HL-60/S4 (cell line): ENCODE results near the gene MTMR2.
"Not testable (repeated sequence)": the region's sequence is repeated elsewhere in the genome, so short reads cannot be mapped to it uniquely, and the experiment has no call there.

Experiments used
- in situ Hi-C: fragments of 300-500 bp; cut with MboI; formaldehyde crosslinking; loops from 2 replicates; pipeline ENCODE4 v1.14.3; 2022; ENCODE audit warnings: low sequenced_read_pairs

Gene MTMR2

DNA sequence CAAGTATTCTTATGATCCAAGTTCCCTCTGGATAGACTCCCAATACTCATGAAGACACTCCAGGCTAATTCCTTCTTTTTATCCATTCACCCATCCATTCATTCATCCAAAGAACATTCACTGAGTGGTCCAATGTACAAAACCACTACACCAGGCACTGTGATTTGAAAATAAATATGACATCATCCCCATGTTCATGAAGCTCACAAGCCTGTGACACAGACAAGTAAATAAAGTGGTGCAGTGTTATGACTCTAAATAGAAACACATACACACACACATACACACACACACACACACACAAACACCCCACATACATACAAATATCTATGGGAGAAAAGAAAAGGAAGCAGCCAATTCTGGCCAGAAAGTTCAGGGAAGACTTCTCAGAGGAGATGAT lies 35.5 kb downstream of the MTMR2 start:
- in situ Hi-C loops = no loop called here

DNA sequence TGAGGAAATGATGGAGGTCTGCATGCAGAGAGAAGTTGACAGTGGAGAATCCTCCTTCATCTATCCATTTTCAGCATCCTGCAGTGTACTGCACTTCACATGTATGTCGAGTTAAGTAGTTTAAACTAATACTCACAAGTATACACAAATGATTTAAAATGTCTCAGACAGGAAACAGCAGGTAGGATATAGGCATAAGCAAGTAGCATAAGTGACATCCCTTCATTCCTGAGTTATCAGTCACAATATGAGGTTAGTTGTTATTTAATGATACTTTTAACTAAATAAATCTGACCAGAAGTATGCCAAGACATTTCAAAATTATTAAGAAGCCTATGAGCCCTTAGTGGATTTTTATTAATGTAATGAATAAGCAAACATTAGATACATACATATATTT lies 37.4 kb downstream of the MTMR2 start:
- in situ Hi-C loops = no loop called here

DNA sequence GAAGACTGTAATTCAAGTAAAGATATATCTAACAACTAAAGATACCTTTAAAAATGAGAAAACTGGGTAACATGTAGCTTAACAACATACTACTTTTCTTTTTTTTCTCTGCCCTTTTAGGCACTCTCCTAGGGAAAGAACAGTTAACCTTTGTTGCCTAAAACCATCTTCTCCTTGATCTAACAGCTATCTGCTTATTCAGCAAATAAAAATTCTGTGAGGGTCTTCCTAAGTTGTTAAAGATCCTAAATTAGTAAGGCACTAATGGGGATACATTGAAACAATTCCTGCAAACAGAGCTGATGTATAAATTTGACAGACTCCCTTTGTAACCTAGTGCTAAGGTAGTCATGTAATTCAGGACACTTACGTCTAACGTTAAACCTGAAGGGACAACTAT lies 39.1 kb downstream of the MTMR2 start:
- in situ Hi-C loops = no loop called here

DNA sequence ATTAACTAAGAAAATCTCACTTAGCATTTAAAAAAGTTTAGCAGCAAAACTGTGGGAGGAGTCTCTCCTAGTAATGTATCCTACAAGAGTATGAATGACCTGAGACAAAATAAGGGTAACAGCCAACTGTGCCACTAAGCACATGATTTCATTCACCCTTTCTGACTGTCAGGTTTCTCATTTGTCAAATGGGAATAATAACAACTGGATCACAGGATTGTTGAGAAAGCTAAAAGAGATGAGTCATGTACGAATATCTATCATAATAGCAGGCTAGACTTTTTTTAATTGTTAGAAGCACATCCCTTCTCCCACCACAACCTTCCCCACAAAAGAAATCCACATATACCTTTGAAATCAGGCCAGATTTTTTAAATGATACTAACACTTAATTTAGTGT lies 39.5 kb downstream of the MTMR2 start:
- in situ Hi-C loops = no loop called here

DNA sequence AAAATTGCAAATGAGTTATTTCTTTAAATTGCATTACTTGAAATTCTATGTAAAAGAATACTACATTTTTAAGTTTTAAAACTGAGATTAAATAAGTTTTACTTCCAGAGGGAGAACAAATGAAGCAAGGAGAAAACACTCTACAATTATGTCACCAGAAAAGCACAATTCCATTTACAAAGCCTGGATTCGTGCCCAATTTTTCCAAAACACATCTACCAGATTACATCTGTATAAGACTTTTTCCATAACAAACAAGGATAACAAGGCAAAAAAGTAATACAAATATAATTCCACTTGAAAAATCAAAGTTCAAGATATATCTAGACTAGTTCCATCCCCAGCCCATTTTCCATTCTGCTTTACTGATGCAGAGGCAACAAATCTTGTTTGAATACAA lies 40.5 kb downstream of the MTMR2 start:
- in situ Hi-C loops = no loop called here

DNA sequence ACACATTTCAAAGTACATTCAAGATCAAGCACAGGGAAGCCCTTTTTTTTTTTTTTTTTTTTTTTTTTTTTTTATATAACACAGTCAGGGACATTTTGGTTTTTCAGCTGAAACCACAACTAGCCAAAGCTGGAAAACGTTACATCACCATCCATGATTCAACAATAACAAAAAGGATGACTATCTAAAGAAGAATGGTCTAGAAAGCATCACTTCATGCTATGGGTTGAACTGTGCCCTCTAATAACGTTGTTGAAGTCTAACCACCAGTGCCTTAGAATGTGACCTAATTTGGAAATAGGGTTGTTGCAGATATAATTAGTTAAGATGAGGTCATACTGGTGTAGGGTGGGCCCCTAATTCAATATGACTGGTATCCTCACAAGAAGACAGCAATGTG lies 46.6 kb downstream of the MTMR2 start:
- in situ Hi-C loops = no loop called here

DNA sequence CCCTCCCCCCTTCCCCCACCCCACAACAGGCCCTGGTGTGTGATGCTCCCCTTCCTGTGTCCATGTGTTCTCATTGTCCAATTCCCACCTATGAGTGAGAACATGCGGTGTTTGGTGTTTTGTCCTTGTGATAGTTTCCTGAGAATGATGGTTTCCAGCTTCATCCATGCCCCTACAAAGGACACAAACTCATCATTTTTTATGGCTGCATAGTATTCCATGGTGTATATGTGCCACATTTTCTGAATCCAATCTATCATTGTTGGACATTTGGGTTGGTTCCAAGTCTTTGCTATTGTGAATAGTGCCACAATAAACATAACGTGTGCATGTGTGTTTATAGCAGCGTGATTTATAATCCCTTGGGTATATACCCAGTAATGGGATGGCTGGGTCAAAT lies 53.0 kb downstream of the MTMR2 start:
- in situ Hi-C loops = not testable (repeated sequence)

DNA sequence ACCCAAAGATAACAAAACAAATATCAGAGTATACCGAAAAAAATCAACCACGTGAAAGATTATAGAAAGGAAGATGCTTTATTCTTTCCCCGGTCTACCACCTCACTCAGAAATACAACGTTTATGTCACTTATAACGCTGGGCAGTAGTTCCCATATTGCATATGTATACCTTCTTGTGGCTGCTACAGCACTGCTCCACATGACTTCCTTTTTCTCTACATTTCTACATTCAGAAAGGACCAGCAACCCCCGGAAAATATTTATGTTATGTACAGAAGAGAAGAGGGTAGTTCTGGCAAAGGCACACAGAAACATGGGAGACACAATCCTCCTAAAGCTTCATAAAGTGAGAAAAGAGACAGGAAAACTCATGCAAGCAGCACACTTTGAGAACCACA lies 56.8 kb downstream of the MTMR2 start:
- in situ Hi-C loops = no loop called here

DNA sequence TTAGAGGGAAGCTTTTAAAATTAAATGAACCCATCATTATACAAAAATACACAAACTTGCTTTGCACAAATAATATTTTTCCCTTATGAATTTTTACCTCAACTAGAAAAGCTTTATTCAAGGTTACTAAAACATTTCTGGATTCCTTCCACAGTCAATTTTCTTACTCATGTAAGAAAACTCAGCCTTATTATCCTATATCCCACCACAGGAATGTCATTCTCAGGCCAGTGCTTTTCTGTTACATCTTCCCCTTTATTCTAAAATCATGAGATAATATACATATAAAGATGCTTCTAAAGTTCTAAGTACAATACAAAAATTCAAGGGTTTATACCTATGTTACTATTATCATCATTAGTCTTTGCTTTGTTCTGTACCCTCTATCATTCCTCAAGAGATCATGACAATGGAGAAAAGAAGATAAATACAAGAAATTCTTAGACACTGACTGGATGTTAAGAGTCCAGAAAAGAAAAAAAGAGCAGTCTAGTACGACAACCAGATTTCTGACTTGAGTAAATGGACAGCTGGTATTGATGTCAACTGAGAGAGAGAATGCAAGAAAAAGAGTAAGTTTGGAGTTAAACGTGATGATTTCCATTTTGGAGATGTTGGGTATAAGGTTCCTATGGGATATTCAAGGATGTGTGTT lies 60.3 kb downstream of the MTMR2 start:
- in situ Hi-C loops = no loop called here

DNA sequence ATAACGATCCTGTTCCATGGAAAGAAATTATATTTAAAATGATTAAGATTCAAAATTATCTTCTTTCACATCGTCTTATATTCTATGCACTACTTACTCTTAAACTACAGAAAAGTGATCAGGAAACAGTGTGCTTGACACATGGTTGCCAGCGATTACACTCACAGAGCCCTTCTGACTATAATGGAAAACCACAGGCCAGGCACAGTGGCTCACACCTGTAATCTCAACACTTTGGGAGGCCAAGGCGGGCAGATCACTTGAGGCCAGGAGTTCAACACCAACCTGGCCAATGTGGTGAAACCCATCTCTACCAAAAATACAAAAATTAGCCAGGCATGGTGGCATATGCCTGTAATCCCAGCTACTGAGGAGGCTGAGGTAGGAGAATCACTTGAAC lies 63.9 kb downstream of the MTMR2 start:
- in situ Hi-C loops = not testable (repeated sequence)

DNA sequence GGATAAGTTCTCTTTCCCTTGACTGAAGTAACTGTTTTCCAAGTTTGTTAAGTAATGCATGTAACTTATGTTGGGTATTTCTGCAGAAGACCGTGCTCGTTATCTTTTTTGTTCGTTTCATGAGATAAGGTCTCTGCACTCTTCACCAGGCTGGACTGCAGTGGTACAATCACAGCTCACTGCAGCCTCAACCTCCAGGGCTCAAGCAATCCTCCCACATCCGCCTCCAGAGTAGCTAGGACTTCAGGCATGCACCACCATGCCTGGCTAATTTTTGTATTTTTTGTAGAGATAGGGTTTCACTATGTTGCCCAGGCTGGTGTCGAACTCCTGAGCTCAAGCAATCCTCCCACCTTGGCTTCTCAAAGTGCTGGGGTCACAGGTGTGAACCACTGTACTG lies 69.5 kb downstream of the MTMR2 start:
- in situ Hi-C loops = not testable (repeated sequence)

DNA sequence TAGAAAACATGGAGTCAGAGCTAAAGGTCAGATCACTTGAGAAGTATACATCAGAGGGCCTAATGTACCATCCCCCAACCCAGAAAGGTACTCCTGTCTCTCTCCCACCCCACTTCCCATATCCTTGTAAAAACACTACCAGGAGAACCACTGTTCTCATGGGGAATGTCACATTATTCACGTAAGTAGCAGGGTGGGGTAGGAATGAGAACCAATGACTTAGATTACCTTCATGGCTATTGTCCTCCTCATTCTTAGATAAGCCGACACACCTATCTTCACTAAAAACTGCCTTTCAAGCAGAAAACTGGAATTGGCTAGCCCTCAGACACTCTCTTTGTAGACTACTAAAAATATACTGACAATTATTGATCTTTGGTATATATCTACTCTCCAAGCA lies 70.0 kb downstream of the MTMR2 start:
- in situ Hi-C loops = no loop called here

DNA sequence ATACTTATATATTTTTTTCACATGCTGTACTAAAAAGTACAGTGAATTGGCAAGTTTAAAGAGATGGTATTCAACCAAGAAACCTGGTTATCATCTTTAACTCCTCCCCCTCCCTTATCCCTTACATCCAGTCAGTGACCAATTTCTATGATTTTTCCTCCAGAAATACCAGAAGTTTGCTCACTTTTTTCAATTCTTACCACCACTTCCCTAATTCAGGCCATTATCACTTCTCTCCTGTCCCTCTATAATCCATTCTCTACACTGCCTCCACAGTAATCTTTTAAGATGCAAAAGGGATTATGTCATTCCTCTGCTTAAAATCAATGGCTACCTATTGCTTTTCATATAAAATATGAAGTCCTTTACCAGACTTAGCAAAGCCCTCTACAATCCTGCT lies 70.8 kb downstream of the MTMR2 start:
- in situ Hi-C loops = no loop called here

DNA sequence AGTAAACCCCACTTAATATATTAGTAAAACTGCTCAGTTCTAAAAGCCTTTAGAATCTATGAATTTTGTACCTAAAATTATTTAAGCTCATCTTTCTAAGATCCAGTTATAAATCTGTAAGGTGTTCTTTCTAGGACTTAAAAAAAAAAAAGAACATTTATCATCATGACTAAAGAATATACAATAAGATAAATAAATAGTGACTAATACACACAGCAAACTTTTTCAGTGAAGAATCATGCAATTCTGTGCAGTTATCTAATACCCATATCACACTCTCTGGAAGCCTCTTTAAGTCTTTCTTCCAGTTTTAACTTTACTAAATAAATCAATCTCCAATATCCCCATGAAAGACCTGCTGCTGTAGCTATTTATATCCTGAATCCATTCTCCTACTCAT lies 73.8 kb downstream of the MTMR2 start:
- in situ Hi-C loops = no loop called here

DNA sequence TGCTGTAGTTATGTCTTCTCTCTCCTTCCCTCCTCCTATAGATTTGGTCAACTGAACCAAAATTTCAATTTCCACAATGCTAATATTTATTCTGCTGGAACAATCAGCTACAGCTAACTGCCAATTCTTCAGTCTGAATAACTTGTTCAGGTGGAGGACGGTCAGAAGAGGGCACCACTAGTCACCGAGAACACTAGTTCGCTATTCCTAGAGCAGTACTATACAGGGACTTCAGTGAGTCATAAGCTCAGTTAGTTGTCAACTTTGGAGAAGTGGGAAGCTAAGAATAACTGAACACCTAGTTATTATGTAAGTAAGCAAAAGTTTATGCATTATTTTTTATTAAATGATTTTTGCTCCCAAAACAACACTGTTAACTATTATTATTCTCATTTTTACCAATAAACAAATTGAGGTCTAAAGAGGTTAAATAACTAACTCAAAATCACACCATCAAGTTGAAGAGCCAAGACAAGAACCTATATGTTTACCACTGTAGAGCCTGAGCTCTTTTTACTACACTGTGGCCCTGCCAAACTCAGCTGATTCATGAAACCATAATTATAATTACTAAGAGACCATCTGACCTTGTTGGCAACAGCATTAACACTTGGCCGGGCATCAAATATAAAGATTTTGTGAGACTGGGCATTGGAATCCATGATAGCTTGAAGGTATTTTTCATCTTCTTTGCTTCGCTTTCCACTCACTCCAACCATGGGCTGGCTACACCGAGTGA lies 74.7 kb downstream of the MTMR2 start:
- in situ Hi-C loops = loop anchor here (25.0 kb wide), 1 partner anchor 538 kb away; the partner anchor contains the start of genes CCDC82 and JRKL

DNA sequence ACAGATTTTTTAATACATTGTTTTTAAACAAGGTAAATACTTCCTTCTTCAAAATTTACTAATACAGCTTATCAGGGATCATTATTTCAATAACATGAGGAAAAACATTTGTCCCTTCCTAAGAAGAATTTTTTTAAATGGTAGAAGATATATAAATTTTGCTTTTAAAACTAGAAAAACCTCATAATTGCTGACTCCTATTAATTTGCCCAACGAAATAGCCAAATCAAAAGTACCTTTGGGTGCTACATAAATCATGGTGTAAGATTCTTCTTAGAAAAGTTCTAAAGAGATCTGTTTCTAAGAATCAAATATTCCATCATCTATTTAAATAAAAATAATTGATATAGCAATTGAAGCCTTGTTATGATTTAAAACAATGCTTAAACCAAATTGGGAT lies 78.7 kb downstream of the MTMR2 start:
- in situ Hi-C loops = loop anchor here (25.0 kb wide), 1 partner anchor 542 kb away; the partner anchor contains the start of genes CCDC82 and JRKL

DNA sequence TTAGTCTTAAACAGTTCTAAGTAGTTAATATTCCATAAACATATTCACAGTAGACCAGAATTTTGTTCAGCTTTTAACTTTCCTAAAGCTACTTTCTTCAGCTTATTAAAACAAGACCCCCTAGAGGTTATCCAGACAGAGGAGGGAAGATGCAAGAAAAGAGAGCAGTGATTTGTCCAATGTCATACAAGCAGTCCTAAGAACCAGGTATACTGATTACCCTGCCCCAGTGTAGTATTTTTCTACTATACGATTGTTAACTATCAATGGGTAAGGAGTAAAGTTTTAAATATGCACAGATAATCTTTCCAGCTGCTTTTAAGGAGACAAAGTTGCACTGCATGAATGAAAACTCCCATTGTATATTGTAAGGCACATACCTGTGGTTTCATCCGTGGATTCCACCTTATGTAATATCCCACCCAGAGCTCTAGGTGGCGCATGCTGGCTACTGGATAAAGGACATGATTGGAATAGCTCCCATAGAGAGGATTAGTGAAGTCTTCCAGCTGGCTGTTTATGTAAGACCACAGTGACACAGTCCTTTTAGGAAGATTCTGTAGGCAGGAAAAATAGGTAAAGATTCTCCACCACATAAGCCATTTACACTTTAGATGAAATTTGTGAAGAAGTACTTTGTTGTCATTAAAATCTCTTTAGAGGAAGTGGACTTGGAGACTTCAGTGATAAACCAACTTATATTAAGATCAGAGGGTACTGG lies 88.0 kb downstream of the MTMR2 start:
- in situ Hi-C loops = loop anchor here (25.0 kb wide), 1 partner anchor 551 kb away; the partner anchor contains the start of genes CCDC82 and JRKL

DNA sequence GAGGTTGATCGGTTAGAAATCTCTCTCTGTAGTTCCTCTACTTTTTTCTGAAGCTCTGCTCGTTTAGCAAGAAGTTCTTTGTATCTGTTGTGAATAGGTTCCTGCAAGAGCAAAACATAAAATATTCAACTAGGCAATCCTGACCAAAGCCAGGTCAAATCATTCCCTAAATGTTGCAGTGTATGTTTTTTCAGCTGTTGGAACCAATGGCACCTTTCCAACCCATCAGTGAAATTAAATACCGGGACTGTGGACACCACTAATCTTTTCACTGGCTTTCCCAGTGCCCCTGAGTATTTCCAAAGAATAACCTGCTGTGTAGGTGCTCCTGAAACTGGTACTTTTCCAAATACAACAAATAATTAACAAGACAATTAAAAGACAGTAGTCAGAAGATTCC lies 88.6 kb downstream of the MTMR2 start:
- in situ Hi-C loops = loop anchor here (25.0 kb wide), 1 partner anchor 552 kb away; the partner anchor contains the start of genes CCDC82 and JRKL

DNA sequence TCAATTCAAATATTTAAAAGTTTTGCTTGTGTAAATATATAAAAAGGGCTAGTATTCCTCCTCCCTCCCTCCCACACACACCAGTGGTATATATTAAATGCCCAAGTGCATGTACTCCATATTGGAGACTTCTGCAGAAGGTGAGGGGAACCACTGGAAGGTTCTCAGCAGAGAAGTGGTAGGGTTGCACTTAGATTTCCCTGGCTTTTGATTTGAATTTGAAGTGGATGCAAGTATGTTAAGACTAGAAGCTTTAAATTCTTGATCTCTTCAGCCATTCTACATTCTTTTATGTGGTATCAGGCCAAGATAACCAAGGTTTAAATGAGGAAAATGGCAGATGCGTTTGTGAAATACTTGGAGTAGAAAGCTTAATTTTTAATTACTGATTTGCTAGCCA lies 90.5 kb downstream of the MTMR2 start:
- in situ Hi-C loops = loop anchor here (25.0 kb wide), 1 partner anchor 554 kb away; the partner anchor contains the start of genes CCDC82 and JRKL

DNA sequence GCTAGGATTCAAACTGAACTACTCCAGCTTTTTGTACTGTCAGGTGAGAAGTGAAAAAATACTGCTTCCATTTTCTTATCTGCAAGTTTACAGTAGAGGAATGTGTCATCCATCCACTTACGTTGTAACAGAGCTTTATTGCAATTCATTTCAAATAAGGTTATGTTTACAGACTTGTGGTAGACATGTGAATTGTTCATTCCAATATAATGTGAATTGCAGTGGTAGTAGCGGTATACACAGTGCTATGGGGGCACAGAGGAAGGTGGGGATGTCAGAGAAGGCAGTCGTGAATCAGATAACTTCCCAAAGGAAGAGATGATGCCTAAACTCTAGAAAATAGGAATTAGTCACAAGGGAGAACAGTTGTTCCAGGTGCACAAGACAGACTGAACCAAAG lies 91.1 kb downstream of the MTMR2 start:
- in situ Hi-C loops = loop anchor here (25.0 kb wide), 1 partner anchor 555 kb away; the partner anchor contains the start of genes CCDC82 and JRKL

DNA sequence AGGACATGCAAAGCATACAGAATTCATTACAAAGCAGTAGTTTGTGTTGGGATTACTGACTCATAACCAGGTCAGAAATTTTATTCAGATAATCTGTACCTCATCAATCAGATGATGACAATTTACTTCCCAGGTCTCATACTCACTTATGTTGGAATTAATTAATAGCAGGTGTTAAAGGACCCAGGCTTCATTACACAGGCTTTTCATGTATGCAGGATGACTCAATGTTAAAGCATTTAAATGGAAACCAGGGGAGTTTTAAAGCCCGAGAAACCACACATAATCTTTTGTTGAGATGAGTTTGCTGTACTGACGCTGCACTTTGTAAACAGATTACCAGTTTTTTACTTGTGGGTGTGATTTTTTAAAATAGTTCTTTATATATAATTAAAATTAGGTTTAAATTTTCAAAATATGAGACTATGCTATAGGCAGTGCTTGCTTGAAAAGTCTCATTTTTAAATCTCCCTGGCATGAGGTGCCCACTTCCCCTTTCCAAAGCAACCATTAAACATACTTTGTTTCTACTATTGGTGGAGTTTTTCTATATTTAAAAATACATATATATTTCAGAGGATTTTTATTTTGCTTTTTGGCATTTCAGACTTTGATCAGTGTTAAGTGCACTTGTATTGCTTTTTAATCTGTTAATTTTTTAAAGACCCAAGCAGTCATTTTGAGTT lies 92.6 kb downstream of the MTMR2 start:
- in situ Hi-C loops = loop anchor here (25.0 kb wide), 1 partner anchor 556 kb away; the partner anchor contains the start of genes CCDC82 and JRKL
